Measurements from ENCODE around the gene PCBP2. TPM values are rescaled to one million over a fixed set of nuclear protein-coding genes. Genes with fewer than 3 reads are reported as not detected.

Gene PCBP2
- total RNA-seq, 1 experiment from 2014 or later: 856 TPM

GRCh38 chr12:53502331-53502730 is 50.4 kb downstream of the PCBP2 start:
- TF ChIP-seq TCF7L2 (IDR thresholded peaks at IDR 0.05; ENCODE audit: borderline replicate concordance, extremely low read depth, insufficient read depth, insufficient read length) (no peak), RAD21 (IDR thresholded peaks at IDR 0.05; ENCODE audit: low read depth) (no peak), CBX3 (IDR thresholded peaks at IDR 0.05; ENCODE audit: low read depth) (no peak), ZFX (IDR thresholded peaks at IDR 0.05) (no peak), EGR1 (IDR thresholded peaks at IDR 0.05; ENCODE audit: low read depth) (no peak)
- TF ChIP-seq, protein P1, sequence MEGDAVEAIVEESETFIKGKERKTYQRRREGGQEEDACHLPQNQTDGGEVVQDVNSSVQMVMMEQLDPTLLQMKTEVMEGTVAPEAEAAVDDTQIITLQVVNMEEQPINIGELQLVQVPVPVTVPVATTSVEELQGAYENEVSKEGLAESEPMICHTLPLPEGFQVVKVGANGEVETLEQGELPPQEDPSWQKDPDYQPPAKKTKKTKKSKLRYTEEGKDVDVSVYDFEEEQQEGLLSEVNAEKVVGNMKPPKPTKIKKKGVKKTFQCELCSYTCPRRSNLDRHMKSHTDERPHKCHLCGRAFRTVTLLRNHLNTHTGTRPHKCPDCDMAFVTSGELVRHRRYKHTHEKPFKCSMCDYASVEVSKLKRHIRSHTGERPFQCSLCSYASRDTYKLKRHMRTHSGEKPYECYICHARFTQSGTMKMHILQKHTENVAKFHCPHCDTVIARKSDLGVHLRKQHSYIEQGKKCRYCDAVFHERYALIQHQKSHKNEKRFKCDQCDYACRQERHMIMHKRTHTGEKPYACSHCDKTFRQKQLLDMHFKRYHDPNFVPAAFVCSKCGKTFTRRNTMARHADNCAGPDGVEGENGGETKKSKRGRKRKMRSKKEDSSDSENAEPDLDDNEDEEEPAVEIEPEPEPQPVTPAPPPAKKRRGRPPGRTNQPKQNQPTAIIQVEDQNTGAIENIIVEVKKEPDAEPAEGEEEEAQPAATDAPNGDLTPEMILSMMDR (IDR thresholded peaks at IDR 0.05 in 2 of 3, conservative IDR thresholded peaks at IDR 0.05 in 1 of 3; ENCODE audit: borderline replicate concordance in 1 of 3, insufficient read depth in 1 of 3, low read depth in 2 of 3, low read length in 2 of 3): no peak
- Histone ChIP-seq H3K4me2 (ENCODE audit: low read length) (peak overlapping the region; percentile 89), H3K4me1 (ENCODE audit: control insufficient read depth in 1 of 2, insufficient read depth in 2 of 2, low read length in 2 of 2) (peaks cover 10 to 34% of the 10 kb centered on the region in 2 experiments), H3K4me3 (replicated peaks in 1 of 2; ENCODE audit: low read depth in 1 of 2, low read length in 2 of 2) (peak overlapping the region; percentile 75 to 87), H2AFZ (ENCODE audit: low read depth, low read length, poor library complexity, severe bottlenecking) (no peak overlapping the region), H3K9me2 (ENCODE audit: insufficient read depth) (no peaks in the 10 kb centered on the region), H3K9ac (ENCODE audit: low read length) (peak overlapping the region; percentile 88), H3K36me3 (ENCODE audit: control insufficient read depth in 1 of 2, insufficient read depth in 2 of 2, low read length in 2 of 2) (peaks cover 0 to 9% of the 10 kb centered on the region in 2 experiments; a peak in 3 of 4 replicates), H3K79me2 (ENCODE audit: insufficient read depth, low read length) (peaks cover 16% of the 10 kb centered on the region), H4K20me1 (ENCODE audit: insufficient read depth) (no peaks in the 10 kb centered on the region), H3K9me3 (ENCODE audit: control insufficient read depth in 1 of 2, insufficient read depth in 1 of 2, low read depth in 1 of 2, low read length in 2 of 2) (no peaks in the 10 kb centered on the region), H3K27me3 (ENCODE audit: insufficient read depth, low read length) (no peaks in the 10 kb centered on the region), H3K27ac (ENCODE audit: low read depth, low read length) (peak overlapping the region; percentile 90)
- DNase-seq (ENCODE audit: low read depth, low spot score) (no peak), ATAC-seq (no peak)
- RAD21 ChIA-PET (ENCODE audit: low non-redundant PET in 1 of 2, low total read pairs in 2 of 2, uncharacterized antibody in 2 of 2, unreplicated experiment in 2 of 2): no interaction called here
- no TSS peak for BruUV-seq (replicated peaks)
- intact Hi-C loops (cut with micrococcal nuclease): no loop called here
- POLR2A ChIA-PET: no interaction called here
- CTCF ChIA-PET: interaction anchor here (1.7 kb wide), 1 partner anchor 304 kb away, joined by 4 read pairs; no protein-coding TSS in a partner anchor

DNA sequence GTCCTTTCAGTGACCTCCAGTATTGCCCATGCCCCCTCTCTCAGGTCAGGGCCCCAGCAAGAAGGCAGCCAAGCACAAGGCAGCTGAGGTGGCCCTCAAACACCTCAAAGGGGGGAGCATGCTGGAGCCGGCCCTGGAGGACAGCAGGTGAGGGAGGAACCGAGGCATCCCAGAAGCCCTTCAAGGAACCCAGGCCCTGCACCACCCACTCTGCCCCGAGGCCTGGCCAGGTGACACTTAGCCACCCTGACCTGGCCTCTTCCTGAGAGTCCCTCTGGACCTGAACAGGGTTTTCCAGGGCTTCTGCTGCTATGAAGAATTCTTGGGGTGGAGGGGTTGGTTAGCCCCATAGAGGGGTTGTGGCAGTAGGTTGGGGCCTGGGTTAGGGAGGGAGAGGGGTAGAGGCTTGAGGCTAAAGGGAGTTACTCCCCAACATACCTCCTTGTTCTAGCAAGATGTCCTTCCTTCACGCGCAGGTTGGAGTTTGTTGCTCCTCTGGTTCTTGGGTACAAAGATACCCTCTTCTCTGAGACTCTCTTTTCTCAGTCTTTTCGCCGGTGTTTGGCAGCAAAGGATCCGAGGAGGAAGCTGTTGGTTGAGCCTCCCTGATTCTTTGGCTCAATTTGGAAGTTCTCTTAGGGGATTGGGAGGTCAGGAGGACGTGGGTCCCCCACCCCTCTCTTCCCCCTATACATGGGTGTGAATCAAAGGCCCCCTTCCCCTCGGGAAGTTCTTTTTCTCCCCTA is 51.3 kb downstream of the PCBP2 start:
- Histone ChIP-seq H3K4me2 (ENCODE audit: low read length) (peak overlapping the region; percentile 89; the same call in 1 of the 2 replicates), H3K9me2 (ENCODE audit: insufficient read depth) (no peaks in the 10 kb centered on the region), H3K36me3 (ENCODE audit: control insufficient read depth in 1 of 2, insufficient read depth in 2 of 2, low read length in 2 of 2) (peaks cover 0 to 9% of the 10 kb centered on the region in 2 experiments; a peak in 3 of 4 replicates), H3K4me3 (replicated peaks in 1 of 2; ENCODE audit: low read depth in 1 of 2, low read length in 2 of 2) (no peak overlapping the region), H3K4me1 (ENCODE audit: control insufficient read depth in 1 of 2, insufficient read depth in 2 of 2, low read length in 2 of 2) (peaks cover 9 to 33% of the 10 kb centered on the region in 2 experiments), H2AFZ (ENCODE audit: low read depth, low read length, poor library complexity, severe bottlenecking) (no peak overlapping the region), H4K20me1 (ENCODE audit: insufficient read depth) (no peaks in the 10 kb centered on the region), H3K9me3 (ENCODE audit: control insufficient read depth in 1 of 2, insufficient read depth in 1 of 2, low read depth in 1 of 2, low read length in 2 of 2) (no peaks in the 10 kb centered on the region), H3K9ac (ENCODE audit: low read length) (no peak overlapping the region), H3K79me2 (ENCODE audit: insufficient read depth, low read length) (peaks cover 16% of the 10 kb centered on the region), H3K27me3 (ENCODE audit: insufficient read depth, low read length) (no peaks in the 10 kb centered on the region), H3K27ac (ENCODE audit: low read depth, low read length) (no peak overlapping the region)
- intact Hi-C loops (cut with micrococcal nuclease): no loop called here
- CTCF ChIA-PET: no interaction called here
- POLR2A ChIA-PET: no interaction called here
- ATAC-seq (no peak), DNase-seq (ENCODE audit: low read depth, low spot score) (no peak)
- RAD21 ChIA-PET (ENCODE audit: low non-redundant PET in 1 of 2, low total read pairs in 2 of 2, uncharacterized antibody in 2 of 2, unreplicated experiment in 2 of 2): no interaction called here
- BruUV-seq (replicated peaks): no TSS peak
- no peak for TF ChIP-seq CEBPB (IDR thresholded peaks at IDR 0.05; ENCODE audit: low read depth)
